Central memory CD4-positive, alpha-beta T cell (primary cell): ENCODE measurements around the gene GRIN3B.

Experiments used
- DNase-seq: peaks from one replicate; pipeline ENCODE4 v3.0.0; 2022

GRIN3B gene

GRCh38 chr19:1046117-1046626 is 46.0 kb downstream of the GRIN3B start:
- no peak for DNase-seq

DNA sequence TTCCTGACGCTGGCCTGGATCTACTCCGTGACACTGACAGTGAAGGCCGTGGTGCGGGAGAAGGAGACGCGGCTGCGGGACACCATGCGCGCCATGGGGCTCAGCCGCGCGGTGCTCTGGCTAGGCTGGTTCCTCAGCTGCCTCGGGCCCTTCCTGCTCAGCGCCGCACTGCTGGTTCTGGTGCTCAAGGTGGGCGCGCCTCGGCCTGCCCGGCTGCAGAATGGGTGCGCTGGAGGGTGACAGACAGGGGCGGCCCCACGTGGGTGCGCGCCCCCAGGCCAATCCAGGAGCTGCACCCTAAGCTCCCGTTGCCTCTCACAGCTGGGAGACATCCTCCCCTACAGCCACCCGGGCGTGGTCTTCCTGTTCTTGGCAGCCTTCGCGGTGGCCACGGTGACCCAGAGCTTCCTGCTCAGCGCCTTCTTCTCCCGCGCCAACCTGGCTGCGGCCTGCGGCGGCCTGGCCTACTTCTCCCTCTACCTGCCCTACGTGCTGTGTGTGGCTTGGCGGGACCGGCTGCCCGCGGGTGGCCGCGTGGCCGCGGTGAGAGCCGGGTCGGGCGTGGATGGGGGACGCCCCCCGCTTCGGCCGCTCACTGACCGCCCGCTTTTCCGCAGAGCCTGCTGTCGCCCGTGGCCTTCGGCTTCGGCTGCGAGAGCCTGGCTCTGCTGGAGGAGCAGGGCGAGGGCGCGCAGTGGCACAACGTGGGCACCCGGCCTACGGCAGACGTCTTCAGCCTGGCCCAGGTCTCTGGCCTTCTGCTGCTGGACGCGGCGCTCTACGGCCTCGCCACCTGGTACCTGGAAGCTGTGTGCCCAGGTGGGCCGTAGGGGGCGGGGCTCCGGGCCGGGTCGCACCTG is 46.8 kb downstream of the GRIN3B start:
- peak; percentile 27 for DNase-seq

- no peak for DNase-seq
These were observed 47.5 kb downstream of the GRIN3B start for GRCh38 chr19:1047696-1048147.

DNA sequence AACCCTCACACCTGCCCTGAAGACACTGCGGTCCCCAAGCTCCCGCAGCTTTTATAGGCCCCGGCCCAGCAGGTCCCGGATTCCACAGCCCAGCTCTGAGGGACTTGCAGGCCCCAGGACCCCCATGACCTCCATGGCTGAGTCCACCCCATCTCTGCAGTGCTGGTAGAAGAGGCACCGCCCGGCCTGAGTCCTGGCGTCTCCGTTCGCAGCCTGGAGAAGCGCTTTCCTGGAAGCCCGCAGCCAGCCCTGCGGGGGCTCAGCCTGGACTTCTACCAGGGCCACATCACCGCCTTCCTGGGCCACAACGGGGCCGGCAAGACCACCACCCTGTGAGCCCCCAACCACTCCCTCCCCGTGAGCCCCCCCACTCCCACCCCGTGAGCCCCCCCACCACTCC is 48.9 kb downstream of the GRIN3B start:
- DNase-seq: no peak

GRCh38 chr19:1049800-1050199 is 49.6 kb downstream of the GRIN3B start:
- DNase-seq: no peak

- no peak for DNase-seq
These were observed 51.0 kb downstream of the GRIN3B start for GRCh38 chr19:1050989-1051788.

DNA sequence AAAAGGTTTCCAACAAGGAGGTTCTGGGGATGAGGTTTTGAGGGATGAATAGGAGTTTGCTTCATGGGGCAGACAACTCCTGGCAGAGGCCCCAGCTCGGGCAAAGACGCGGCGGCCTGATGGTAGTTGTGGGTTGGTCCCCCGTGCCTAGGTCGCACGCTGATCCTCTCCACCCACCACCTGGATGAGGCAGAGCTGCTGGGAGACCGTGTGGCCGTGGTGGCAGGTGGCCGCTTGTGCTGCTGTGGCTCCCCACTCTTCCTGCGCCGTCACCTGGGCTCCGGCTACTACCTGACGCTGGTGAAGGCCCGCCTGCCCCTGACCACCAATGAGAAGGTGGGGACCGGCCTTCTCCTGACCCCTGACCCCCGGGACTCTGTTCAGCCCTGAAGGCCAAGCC is 51.6 kb downstream of the GRIN3B start:
- DNase-seq: no peak

GRCh38 chr19:1052349-1052975 is 52.2 kb downstream of the GRIN3B start:
- no peak for DNase-seq

DNA sequence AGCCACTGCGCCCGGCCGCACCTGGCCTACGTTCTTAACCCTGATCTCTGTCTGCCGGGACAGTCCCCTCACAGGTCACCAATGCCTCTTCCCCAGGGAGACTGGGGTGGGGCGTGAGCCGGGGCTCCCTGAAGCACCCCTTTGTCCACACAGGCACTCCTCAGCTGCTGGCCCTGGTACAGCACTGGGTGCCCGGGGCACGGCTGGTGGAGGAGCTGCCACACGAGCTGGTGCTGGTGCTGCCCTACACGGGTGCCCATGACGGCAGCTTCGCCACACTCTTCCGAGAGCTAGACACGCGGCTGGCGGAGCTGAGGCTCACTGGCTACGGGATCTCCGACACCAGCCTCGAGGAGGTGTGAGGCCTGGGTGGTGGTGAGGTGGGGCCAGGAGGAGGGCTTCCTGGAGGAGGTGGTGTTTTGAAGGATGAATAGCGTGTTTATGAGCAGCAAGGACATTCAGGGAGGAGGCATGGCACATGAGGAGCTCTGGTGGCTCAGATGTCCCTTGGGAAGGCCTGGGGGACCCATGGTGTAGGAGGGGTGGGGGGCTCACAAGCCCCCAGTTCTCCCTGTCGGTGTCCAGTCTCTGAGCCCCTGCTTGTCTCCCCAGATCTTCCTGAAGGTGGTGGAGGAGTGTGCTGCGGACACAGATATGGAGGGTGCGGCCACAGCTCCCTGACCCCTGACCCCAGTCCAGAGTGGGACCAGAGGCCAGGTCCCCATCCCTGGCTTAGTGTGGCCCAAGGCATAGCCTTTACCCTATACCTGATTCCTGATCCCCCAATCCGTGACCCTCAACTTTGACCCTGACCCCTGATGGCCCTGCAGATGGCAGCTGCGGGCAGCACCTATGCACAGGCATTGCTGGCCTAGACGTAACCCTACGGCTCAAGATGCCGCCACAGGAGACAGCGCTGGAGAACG is 53.2 kb downstream of the GRIN3B start:
- no peak for DNase-seq

DNA sequence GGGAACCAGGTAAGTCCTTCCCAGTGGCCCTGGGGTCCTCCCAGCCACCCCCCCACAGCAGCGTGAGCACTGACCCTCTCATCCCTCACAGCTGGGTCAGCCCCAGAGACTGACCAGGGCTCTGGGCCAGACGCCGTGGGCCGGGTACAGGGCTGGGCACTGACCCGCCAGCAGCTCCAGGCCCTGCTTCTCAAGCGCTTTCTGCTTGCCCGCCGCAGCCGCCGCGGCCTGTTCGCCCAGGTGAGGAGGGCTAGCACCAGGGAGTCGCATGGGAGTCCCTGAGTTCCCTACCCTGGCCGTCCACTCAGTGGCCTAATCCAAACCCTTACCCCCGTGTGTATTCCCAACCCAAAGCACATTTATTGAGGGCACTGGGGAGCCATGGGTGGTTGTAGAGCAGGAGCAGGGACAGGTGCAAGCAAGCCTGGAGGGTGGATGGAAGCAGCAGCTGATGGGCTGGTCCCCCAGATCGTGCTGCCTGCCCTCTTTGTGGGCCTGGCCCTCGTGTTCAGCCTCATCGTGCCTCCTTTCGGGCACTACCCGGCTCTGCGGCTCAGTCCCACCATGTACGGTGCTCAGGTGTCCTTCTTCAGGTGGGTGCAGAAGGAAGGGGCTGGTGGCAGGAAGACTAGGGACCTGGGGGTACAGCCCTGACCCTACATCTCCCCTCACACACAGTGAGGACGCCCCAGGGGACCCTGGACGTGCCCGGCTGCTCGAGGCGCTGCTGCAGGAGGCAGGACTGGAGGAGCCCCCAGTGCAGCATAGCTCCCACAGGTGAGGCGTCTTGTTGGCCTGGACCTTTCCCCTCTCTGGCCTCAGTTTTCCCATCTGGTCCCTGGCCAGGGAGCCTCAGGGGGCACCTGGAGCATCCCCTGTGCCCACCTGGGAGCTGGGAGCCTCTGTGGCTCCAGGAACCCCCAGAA is 54.1 kb downstream of the GRIN3B start:
- DNase-seq: no peak

- no peak for DNase-seq
These were observed 54.8 kb downstream of the GRIN3B start for GRCh38 chr19:1055028-1055425.

- no peak for DNase-seq
These were observed 55.8 kb downstream of the GRIN3B start for GRCh38 chr19:1055886-1056620.

- DNase-seq: no peak
These were observed 57.1 kb downstream of the GRIN3B start for GRCh38 chr19:1057176-1057855.

GRCh38 chr19:1058112-1058511 is 57.9 kb downstream of the GRIN3B start:
- no peak for DNase-seq
